GM13977 (cell line): Measurements from ENCODE around the gene SF1.

Experiments
- DNase-seq: peaks from one replicate; pipeline ENCODE4 v3.0.0; 2012; ENCODE audit warnings: low spot score
- CTCF ChIP-seq: IDR thresholded peaks from 2 replicates; pipeline ENCODE4 v1.5.1; 2012; ENCODE audit warnings: mild to moderate bottlenecking, control low read depth; ENCODE audit not compliant: insufficient read depth; ENCODE audit errors: extremely low read depth, missing control alignments
- in situ Hi-C: fragments of 300-500 bp; cut with MboI; formaldehyde crosslinking; loops from one replicate; pipeline ENCODE4 v1.12.0; 2022; ENCODE audit warnings: low sequenced_read_pairs, low pct_unique_long_range_greater_than_20kb, mixed read lengths, inconsistent platforms; ENCODE audit not compliant: unreplicated experiment

The SF1 gene

GRCh38 chr11:64793271-64794160 lies 15.2 kb upstream of the SF1 start:
- no peak for DNase-seq
- no peak for TF ChIP-seq CTCF
- in situ Hi-C loops = no loop called here

GRCh38 chr11:64792482-64792881 lies 14.1 kb upstream of the SF1 start:
- TF ChIP-seq CTCF = no peak
- DNase-seq = no peak
- in situ Hi-C loops = no loop called here

DNA sequence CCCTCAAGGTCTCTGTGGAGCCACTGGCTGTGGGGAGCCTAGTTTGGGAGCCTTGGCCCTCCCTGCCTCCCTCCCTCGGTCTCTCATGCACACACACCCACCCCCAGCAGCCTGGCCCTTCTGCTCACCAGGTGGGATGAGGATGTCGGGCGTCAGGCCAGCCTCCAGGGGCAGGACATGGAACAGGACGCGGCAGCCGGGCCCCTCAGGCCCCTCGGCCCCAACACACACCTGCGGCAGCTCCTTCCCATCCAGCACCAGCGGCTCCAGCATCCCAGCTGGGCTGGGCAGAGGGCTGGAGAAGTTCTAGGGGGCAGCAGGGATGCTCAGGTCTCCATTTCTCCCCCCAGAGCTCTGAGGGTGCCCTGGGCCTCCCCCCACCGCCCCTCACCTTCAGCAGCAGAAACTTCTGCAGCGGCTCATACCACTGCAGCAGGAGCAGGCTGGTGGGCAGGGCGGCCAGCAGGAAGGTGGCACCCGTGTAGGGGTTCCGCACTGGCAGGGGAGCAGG lies 13.5 kb upstream of the SF1 start:
- no peak for DNase-seq
- in situ Hi-C loops = no loop called here
- no peak for TF ChIP-seq CTCF

DNA sequence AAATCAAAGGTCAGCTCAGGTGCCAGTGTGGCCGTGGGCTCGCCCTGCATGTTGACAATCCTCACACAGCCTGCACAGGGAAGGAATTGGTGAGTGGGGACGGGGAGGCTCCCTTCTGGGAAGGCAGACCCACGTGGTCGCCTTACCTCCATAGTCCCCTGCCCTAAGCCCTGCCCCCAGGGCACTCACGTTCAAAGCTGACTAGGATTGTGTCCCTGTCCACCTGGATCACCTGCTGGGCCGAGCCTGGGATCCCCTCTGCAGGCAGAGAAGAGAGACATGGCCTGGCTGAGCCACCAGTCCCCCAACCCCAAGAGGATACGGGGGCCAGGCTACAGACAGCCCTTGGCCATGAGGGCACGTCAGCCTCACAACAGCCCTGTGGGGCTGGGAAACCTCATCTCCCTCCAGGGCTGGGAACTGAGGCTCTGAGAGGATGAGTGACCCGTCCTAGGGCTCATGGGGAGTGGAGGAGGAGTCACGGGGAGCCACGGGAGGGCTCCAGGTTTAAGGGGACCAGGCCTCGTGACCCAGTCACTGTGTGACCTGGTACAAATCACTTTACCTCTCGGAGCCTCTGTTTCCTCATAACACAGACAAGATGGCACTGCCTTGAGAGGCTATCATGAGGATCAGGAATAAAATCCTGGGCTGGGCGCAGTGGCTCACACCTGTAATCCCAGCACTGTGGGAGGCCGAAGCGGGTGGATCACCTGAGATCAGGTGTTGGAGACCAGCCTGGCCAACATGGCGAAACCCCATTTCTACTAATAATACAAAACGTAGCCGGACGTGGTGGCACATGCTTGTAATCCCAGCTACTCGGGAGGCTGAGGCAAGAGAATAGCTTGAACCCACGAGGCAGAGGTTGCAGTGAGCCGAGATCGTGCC lies 12.1 kb upstream of the SF1 start:
- no peak for TF ChIP-seq CTCF
- in situ Hi-C loops = no loop called here

GRCh38 chr11:64789331-64790204 lies 11.2 kb upstream of the SF1 start:
- in situ Hi-C loops = no loop called here

More for the DNA sequence above, 12.1 kb upstream of the SF1 start:
- no peak for DNase-seq

More at GRCh38 chr11:64789331-64790204, 11.2 kb upstream of the SF1 start:
- TF ChIP-seq CTCF = no peak
- DNase-seq = no peak
